ENCODE measurements around the gene CCDC3. TPM values are rescaled to one million over a fixed set of nuclear protein-coding genes. Genes with fewer than 3 reads are reported as not detected.

The CCDC3 gene
- polyA plus RNA-seq, 1 of the 3 experiments (the other 2 are of a cell fraction): 0.02 TPM

GRCh38 chr10:12946372-12946771 is 55.1 kb downstream of the CCDC3 start:
- no peaks in the 10 kb centered on the region for H3K4me1 ChIP-seq (ENCODE audit: control insufficient read depth in 1 of 2, insufficient read depth in 2 of 2, low read depth in 1 of 2, low read length in 1 of 2)
- no peaks in the 10 kb centered on the region for H3K79me2 ChIP-seq (ENCODE audit: insufficient read depth)
- no peaks in the 10 kb centered on the region for H3K9me3 ChIP-seq
- no peaks in the 10 kb centered on the region for H3F3A ChIP-seq (replicated peaks; ENCODE audit: insufficient read depth)
- no peak overlapping the region for H3K4me3 ChIP-seq (ENCODE audit: low read depth in 2 of 2, low read length in 1 of 2)
- no peak overlapping the region for H3K27ac ChIP-seq (ENCODE audit: low read depth in 2 of 2, low read length in 1 of 2)
- TF ChIP-seq REST (IDR thresholded peaks at IDR 0.05; ENCODE audit: low read depth, low read length) (no peak), NRF1 (IDR thresholded peaks at IDR 0.05; ENCODE audit: low read depth, low read length) (no peak), GATA2 (CRISPR knock-in tag; IDR thresholded peaks at IDR 0.05) (no peak), JUND (IDR thresholded peaks at IDR 0.05) (no peak), RXRA (IDR thresholded peaks at IDR 0.05; ENCODE audit: borderline replicate concordance, low read depth) (no peak), EZH2phosphoT487 (IDR thresholded peaks at IDR 0.05; ENCODE audit: borderline replicate concordance, low read depth) (no peak), PBX3 (IDR thresholded peaks at IDR 0.05) (no peak), TEAD4 (IDR thresholded peaks at IDR 0.05; ENCODE audit: borderline replicate concordance, insufficient read depth) (no peak), FOXM1 (IDR thresholded peaks at IDR 0.05; ENCODE audit: low read depth) (no peak), CTCF (IDR thresholded peaks at IDR 0.05) (no peak), IRF3 (IDR thresholded peaks at IDR 0.05; ENCODE audit: low read depth, low read length) (no peak), MAX (IDR thresholded peaks at IDR 0.05; ENCODE audit: low read depth) (no peak), FOXJ3 (CRISPR knock-in tag; IDR thresholded peaks at IDR 0.05) (no peak), USF1 (IDR thresholded peaks at IDR 0.05; ENCODE audit: borderline replicate concordance, low read depth) (no peak), POLR2AphosphoS5 (IDR thresholded peaks at IDR 0.05; ENCODE audit: low read depth, low read length) (no peak), CHD2 (IDR thresholded peaks at IDR 0.05; ENCODE audit: low read length, partially characterized antibody) (no peak), EP300 (IDR thresholded peaks at IDR 0.05; ENCODE audit: borderline replicate concordance in 1 of 2, low read depth in 1 of 2, low read length in 1 of 2) (no peak)
- CTCF ChIA-PET: no interaction called here
- no peak overlapping the region for H3K9ac ChIP-seq
- POLR2A ChIA-PET: no interaction called here
- DNase-seq: no peak
- 62% methylated on average over 3 of the region's 3 CpGs for WGBS (ENCODE audit: low lambda C conversion rate)
- H3K9me2 ChIP-seq: no peaks in the 10 kb centered on the region
- no peaks in the 10 kb centered on the region for H3K27me3 ChIP-seq (ENCODE audit: insufficient read depth)
- H4K20me1 ChIP-seq (ENCODE audit: insufficient read depth): no peaks in the 10 kb centered on the region
- no peak overlapping the region for H2AFZ ChIP-seq (ENCODE audit: low read depth)
- no peak overlapping the region for H3K4me2 ChIP-seq
- H3K36me3 ChIP-seq (replicated peaks in 1 of 2; ENCODE audit: control insufficient read depth in 1 of 2, insufficient read depth in 2 of 2, low read length in 1 of 2): no peaks in the 10 kb centered on the region

All from SK-N-SH (cell line).